ENCODE measurements around the gene PCBP3. TPM values are rescaled to one million over a fixed set of nuclear protein-coding genes. Genes with fewer than 3 reads are reported as not detected.

The PCBP3 gene
- total and polyA plus RNA-seq, 2 of the 13 experiments (the other 11 are each of a cell fraction or from before 2014, with no cell fraction given) = not detected

DNA sequence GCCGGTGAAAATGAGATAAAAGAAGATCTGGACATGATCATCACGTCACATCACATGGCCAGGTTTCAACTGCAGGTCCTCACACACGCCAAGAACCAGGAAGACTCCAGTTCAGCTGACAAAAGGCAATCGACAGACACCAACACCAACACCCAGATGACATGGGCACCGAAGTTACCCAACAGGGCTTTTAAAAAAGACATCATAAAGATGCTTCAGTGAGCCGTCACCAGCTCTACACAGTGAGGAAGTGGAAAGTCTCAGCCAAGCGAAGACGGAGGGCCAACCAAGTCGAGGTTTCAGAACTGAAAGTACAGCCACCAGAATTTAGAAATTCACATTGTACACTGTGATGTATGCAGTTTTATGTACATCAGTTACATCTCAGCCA, 183.8 kb downstream of the PCBP3 start (continued):
- TF ChIP-seq, protein P1, sequence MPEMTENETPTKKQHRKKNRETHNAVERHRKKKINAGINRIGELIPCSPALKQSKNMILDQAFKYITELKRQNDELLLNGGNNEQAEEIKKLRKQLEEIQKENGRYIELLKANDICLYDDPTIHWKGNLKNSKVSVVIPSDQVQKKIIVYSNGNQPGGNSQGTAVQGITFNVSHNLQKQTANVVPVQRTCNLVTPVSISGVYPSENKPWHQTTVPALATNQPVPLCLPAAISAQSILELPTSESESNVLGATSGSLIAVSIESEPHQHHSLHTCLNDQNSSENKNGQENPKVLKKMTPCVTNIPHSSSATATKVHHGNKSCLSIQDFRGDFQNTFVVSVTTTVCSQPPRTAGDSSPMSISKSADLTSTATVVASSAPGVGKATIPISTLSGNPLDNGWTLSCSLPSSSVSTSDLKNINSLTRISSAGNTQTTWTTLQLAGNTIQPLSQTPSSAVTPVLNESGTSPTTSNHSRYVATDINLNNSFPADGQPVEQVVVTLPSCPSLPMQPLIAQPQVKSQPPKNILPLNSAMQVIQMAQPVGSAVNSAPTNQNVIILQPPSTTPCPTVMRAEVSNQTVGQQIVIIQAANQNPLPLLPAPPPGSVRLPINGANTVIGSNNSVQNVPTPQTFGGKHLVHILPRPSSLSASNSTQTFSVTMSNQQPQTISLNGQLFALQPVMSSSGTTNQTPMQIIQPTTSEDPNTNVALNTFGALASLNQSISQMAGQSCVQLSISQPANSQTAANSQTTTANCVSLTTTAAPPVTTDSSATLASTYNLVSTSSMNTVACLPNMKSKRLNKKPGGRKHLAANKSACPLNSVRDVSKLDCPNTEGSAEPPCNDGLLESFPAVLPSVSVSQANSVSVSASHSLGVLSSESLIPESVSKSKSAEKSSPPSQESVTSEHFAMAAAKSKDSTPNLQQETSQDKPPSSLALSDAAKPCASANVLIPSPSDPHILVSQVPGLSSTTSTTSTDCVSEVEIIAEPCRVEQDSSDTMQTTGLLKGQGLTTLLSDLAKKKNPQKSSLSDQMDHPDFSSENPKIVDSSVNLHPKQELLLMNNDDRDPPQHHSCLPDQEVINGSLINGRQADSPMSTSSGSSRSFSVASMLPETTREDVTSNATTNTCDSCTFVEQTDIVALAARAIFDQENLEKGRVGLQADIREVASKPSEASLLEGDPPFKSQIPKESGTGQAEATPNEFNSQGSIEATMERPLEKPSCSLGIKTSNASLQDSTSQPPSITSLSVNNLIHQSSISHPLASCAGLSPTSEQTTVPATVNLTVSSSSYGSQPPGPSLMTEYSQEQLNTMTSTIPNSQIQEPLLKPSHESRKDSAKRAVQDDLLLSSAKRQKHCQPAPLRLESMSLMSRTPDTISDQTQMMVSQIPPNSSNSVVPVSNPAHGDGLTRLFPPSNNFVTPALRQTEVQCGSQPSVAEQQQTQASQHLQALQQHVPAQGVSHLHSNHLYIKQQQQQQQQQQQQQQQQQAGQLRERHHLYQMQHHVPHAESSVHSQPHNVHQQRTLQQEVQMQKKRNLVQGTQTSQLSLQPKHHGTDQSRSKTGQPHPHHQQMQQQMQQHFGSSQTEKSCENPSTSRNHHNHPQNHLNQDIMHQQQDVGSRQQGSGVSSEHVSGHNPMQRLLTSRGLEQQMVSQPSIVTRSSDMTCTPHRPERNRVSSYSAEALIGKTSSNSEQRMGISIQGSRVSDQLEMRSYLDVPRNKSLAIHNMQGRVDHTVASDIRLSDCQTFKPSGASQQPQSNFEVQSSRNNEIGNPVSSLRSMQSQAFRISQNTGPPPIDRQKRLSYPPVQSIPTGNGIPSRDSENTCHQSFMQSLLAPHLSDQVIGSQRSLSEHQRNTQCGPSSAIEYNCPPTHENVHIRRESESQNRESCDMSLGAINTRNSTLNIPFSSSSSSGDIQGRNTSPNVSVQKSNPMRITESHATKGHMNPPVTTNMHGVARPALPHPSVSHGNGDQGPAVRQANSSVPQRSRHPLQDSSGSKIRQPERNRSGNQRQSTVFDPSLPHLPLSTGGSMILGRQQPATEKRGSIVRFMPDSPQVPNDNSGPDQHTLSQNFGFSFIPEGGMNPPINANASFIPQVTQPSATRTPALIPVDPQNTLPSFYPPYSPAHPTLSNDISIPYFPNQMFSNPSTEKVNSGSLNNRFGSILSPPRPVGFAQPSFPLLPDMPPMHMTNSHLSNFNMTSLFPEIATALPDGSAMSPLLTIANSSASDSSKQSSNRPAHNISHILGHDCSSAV (CRISPR knock-in tag; IDR thresholded peaks at IDR 0.05; ENCODE audit: borderline replicate concordance) = no peak
- TF ChIP-seq, protein P2, sequence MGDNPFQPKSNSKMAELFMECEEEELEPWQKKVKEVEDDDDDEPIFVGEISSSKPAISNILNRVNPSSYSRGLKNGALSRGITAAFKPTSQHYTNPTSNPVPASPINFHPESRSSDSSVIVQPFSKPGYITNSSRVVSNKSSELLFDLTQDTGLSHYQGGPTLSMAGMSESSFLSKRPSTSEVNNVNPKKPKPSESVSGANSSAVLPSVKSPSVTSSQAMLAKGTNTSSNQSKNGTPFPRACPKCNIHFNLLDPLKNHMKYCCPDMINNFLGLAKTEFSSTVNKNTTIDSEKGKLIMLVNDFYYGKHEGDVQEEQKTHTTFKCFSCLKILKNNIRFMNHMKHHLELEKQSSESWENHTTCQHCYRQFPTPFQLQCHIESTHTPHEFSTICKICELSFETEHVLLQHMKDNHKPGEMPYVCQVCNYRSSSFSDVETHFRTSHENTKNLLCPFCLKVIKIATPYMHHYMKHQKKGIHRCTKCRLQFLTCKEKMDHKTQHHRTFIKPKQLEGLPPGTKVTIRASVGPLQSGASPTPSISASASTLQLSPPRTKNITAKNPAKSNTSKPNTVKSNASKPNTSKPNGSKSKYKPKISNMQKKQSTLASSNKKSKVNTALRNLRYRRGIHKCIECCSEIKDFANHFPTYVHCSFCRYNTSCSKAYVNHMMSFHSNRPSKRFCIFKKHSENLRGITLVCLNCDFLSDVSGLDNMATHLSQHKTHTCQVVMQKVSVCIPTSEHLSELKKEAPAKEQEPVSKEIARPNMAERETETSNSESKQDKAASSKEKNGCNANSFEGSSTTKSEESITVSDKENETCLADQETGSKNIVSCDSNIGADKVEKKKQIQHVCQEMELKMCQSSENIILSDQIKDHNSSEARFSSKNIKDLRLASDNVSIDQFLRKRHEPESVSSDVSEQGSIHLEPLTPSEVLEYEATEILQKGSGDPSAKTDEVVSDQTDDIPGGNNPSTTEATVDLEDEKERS (CRISPR knock-in tag; IDR thresholded peaks at IDR 0.05) = no peak
- no peak for TF ChIP-seq ZNF83 (CRISPR knock-in tag; IDR thresholded peaks at IDR 0.05; ENCODE audit: borderline replicate concordance)

All from HepG2 (cell line).